HFFc6 (cell line): ENCODE measurements around the gene LHPP. TPM values are rescaled to one million over a fixed set of nuclear protein-coding genes. Genes with fewer than 3 reads are reported as not detected.

Source experiments
- DNase-seq: peaks from one replicate; pipeline ENCODE4 v3.0.0-alpha.2; 2018
- H3K27ac Mint-ChIP-seq: 2 replicates; pipeline ENCODE4 v1.8.0; 2020; ENCODE audit warnings: mild to moderate bottlenecking, mixed read lengths
- H3K27me3 Mint-ChIP-seq: 2 replicates; pipeline ENCODE4 v1.8.0; 2021; ENCODE audit warnings: mild to moderate bottlenecking, moderate library complexity, mixed read lengths; ENCODE audit not compliant: insufficient read depth
- H3K36me3 Mint-ChIP-seq: 2 replicates; pipeline ENCODE4 v1.8.0; 2021; ENCODE audit warnings: low read depth, mixed read lengths
- H3K4me1 Mint-ChIP-seq: 2 replicates; pipeline ENCODE4 v1.8.0; 2020; ENCODE audit warnings: low read depth, mixed read lengths
- H3K4me3 Mint-ChIP-seq: 2 replicates; pipeline ENCODE4 v1.8.0; 2020; ENCODE audit warnings: mild to moderate bottlenecking, moderate library complexity, mixed read lengths
- H3K9me3 Mint-ChIP-seq: 2 replicates; pipeline ENCODE4 v1.8.0; 2020; ENCODE audit warnings: mild to moderate bottlenecking, mixed read lengths
- CTCF ChIP-seq: fragments of 200-600 bp; sonication (generic); IDR thresholded peaks from 2 replicates; pipeline ENCODE4 v1.5.0; 2021; ENCODE audit warnings: antibody characterized with exemption, mild to moderate bottlenecking
- total RNA-seq, 6 experiments: library from RNA; stranded (reverse); fragmentation: NEBNext Ultra II Directional; extraction: Animal tissue kit (Norgen Biotek cat#: 25700); gene quantifications; 2 replicates in 1 of 6; 3 replicates in 5 of 6; pipeline ENCODE4 v1.2.3, GENCODE V29; 2021

LHPP gene
- total RNA-seq, 6 experiments from 2014 or later = 12.5 to 17.3 (median 14.0) TPM

GRCh38 chr10:124520558-124521428 lies 59.2 kb downstream of the LHPP start:
- H3K4me1 Mint-ChIP-seq = no peaks in the 10 kb centered on the region
- no peak overlapping the region for H3K27ac Mint-ChIP-seq
- no peaks in the 10 kb centered on the region for H3K9me3 Mint-ChIP-seq
- H3K27me3 Mint-ChIP-seq = peaks cover 3% of the 10 kb centered on the region
- H3K36me3 Mint-ChIP-seq = no peaks in the 10 kb centered on the region
- DNase-seq = no peak
- no peak overlapping the region for H3K4me3 Mint-ChIP-seq
- TF ChIP-seq CTCF = no peak

GRCh38 chr10:124521429-124521871 lies 59.8 kb downstream of the LHPP start:
- Mint-ChIP-seq H3K27ac (no peak overlapping the region), H3K4me3 (no peak overlapping the region), H3K9me3 (no peaks in the 10 kb centered on the region), H3K27me3 (peaks cover 3% of the 10 kb centered on the region), H3K36me3 (no peaks in the 10 kb centered on the region), H3K4me1 (no peaks in the 10 kb centered on the region)
- DNase-seq = no peak
- TF ChIP-seq CTCF = no peak

- H3K27ac Mint-ChIP-seq = no peak overlapping the region
- no peak for DNase-seq
- H3K27me3 Mint-ChIP-seq = no peaks in the 10 kb centered on the region; the same call in none of the 2 replicates
- H3K9me3 Mint-ChIP-seq = no peaks in the 10 kb centered on the region
- no peak overlapping the region for H3K4me3 Mint-ChIP-seq
- no peak for TF ChIP-seq CTCF
- H3K4me1 Mint-ChIP-seq = no peaks in the 10 kb centered on the region
- no peaks in the 10 kb centered on the region for H3K36me3 Mint-ChIP-seq
Observed at GRCh38 chr10:124522131-124522932, 60.7 kb downstream of the LHPP start.

GRCh38 chr10:124522933-124523871 lies 61.6 kb downstream of the LHPP start:
- H3K27me3 Mint-ChIP-seq = no peaks in the 10 kb centered on the region; the same call in none of the 2 replicates
- no peak for DNase-seq
- no peaks in the 10 kb centered on the region for H3K36me3 Mint-ChIP-seq
- no peak overlapping the region for H3K27ac Mint-ChIP-seq
- TF ChIP-seq CTCF = no peak
- no peaks in the 10 kb centered on the region for H3K4me1 Mint-ChIP-seq
- H3K9me3 Mint-ChIP-seq = no peaks in the 10 kb centered on the region
- no peak overlapping the region for H3K4me3 Mint-ChIP-seq

- TF ChIP-seq CTCF = no peak
- no peaks in the 10 kb centered on the region for H3K4me1 Mint-ChIP-seq
- H3K36me3 Mint-ChIP-seq = no peaks in the 10 kb centered on the region
- no peak overlapping the region for H3K27ac Mint-ChIP-seq
- H3K9me3 Mint-ChIP-seq = no peaks in the 10 kb centered on the region
- DNase-seq = no peak
- no peak overlapping the region for H3K4me3 Mint-ChIP-seq
- H3K27me3 Mint-ChIP-seq = no peaks in the 10 kb centered on the region; the same call in none of the 2 replicates
Observed at GRCh38 chr10:124523901-124524300, 62.3 kb downstream of the LHPP start.
